Measurements from ENCODE around the gene B3GNT3. TPM values are rescaled to one million over a fixed set of nuclear protein-coding genes. Genes with fewer than 3 reads are reported as not detected.

Gene B3GNT3
- total and polyA plus RNA-seq, 2 of the 13 experiments (the other 11 are each of a cell fraction or from before 2014, with no cell fraction given): 0.86 to 4.0 TPM

DNA sequence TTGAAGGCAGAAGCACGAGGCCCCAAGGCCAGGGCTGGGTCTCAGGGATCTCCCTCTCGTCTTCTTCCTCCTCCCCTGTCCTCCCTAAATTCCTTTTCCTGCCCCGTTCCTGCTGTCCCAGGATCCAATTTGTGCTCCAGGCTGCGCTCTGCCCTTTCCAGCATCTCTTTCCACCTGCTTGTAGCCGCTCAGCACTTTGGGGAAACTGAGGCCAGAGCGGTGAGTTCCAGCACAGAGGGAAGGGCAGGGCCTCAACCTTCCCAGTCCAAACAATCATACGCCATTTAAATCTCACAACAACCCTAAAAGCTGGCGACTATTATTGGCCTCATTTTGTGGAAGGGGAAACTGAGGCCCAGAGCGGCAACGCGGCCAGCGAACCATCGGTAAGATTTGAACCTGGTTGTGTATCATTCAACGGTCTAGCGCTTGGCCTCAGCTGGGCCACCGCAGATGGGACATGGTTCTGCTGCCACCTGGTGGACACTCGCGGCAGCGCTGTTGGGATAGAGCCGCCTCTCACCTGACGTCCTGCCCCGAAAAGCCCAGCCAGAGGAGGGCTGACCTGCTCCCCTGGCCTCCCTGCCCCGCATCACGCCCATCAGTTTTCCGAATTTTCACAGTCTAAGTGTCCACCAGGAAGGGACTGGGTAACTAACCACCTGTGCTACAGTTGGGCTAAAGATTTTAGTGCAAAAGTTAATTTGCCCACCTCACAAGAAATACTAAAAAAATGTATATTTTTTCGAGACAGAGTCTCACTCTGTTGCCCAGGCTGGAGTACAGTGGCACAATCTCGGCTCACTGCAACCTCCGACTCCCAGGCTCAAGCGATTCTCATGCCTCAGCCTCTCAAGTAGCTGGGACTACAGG, 60.6 kb downstream of the B3GNT3 start (continued):
- TF ChIP-seq, protein P1, sequence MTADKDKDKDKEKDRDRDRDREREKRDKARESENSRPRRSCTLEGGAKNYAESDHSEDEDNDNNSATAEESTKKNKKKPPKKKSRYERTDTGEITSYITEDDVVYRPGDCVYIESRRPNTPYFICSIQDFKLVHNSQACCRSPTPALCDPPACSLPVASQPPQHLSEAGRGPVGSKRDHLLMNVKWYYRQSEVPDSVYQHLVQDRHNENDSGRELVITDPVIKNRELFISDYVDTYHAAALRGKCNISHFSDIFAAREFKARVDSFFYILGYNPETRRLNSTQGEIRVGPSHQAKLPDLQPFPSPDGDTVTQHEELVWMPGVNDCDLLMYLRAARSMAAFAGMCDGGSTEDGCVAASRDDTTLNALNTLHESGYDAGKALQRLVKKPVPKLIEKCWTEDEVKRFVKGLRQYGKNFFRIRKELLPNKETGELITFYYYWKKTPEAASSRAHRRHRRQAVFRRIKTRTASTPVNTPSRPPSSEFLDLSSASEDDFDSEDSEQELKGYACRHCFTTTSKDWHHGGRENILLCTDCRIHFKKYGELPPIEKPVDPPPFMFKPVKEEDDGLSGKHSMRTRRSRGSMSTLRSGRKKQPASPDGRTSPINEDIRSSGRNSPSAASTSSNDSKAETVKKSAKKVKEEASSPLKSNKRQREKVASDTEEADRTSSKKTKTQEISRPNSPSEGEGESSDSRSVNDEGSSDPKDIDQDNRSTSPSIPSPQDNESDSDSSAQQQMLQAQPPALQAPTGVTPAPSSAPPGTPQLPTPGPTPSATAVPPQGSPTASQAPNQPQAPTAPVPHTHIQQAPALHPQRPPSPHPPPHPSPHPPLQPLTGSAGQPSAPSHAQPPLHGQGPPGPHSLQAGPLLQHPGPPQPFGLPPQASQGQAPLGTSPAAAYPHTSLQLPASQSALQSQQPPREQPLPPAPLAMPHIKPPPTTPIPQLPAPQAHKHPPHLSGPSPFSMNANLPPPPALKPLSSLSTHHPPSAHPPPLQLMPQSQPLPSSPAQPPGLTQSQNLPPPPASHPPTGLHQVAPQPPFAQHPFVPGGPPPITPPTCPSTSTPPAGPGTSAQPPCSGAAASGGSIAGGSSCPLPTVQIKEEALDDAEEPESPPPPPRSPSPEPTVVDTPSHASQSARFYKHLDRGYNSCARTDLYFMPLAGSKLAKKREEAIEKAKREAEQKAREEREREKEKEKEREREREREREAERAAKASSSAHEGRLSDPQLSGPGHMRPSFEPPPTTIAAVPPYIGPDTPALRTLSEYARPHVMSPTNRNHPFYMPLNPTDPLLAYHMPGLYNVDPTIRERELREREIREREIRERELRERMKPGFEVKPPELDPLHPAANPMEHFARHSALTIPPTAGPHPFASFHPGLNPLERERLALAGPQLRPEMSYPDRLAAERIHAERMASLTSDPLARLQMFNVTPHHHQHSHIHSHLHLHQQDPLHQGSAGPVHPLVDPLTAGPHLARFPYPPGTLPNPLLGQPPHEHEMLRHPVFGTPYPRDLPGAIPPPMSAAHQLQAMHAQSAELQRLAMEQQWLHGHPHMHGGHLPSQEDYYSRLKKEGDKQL (CRISPR knock-in tag; IDR thresholded peaks at IDR 0.05; ENCODE audit: low read depth): no peak
- TF ChIP-seq NFYB (CRISPR knock-in tag; IDR thresholded peaks at IDR 0.05) (no peak), REPIN1 (CRISPR knock-in tag; IDR thresholded peaks at IDR 0.05; ENCODE audit: borderline replicate concordance, low read depth) (no peak), ZNF543 (CRISPR knock-in tag; IDR thresholded peaks at IDR 0.05) (no peak), ARHGAP35 (CRISPR knock-in tag; IDR thresholded peaks at IDR 0.05; ENCODE audit: borderline replicate concordance) (no peak), ZNF788 (CRISPR knock-in tag; IDR thresholded peaks at IDR 0.05; ENCODE audit: borderline replicate concordance) (peak; percentile 65; the same call in 1 of the 2 replicates), SUZ12 (IDR thresholded peaks at IDR 0.05; ENCODE audit: low read depth, low read length) (no peak)
- TF ChIP-seq, protein P2, sequence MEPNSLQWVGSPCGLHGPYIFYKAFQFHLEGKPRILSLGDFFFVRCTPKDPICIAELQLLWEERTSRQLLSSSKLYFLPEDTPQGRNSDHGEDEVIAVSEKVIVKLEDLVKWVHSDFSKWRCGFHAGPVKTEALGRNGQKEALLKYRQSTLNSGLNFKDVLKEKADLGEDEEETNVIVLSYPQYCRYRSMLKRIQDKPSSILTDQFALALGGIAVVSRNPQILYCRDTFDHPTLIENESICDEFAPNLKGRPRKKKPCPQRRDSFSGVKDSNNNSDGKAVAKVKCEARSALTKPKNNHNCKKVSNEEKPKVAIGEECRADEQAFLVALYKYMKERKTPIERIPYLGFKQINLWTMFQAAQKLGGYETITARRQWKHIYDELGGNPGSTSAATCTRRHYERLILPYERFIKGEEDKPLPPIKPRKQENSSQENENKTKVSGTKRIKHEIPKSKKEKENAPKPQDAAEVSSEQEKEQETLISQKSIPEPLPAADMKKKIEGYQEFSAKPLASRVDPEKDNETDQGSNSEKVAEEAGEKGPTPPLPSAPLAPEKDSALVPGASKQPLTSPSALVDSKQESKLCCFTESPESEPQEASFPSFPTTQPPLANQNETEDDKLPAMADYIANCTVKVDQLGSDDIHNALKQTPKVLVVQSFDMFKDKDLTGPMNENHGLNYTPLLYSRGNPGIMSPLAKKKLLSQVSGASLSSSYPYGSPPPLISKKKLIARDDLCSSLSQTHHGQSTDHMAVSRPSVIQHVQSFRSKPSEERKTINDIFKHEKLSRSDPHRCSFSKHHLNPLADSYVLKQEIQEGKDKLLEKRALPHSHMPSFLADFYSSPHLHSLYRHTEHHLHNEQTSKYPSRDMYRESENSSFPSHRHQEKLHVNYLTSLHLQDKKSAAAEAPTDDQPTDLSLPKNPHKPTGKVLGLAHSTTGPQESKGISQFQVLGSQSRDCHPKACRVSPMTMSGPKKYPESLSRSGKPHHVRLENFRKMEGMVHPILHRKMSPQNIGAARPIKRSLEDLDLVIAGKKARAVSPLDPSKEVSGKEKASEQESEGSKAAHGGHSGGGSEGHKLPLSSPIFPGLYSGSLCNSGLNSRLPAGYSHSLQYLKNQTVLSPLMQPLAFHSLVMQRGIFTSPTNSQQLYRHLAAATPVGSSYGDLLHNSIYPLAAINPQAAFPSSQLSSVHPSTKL (CRISPR knock-in tag; IDR thresholded peaks at IDR 0.05): 0 out of 2 replicates have a peak, but pooled peaks have one; percentile 30

Measured in HepG2 (cell line).